Liver (tissue), 2 donors: ENCODE results near the gene SLC24A3.

ENCODE experiments used
- CTCF ChIP-seq: fragments of 150-350 bp; IDR thresholded peaks from 2 replicates; pipeline ENCODE4 v1.5.1; 2017; ENCODE audit warnings: improper control_type of control experiment, low read depth, low read length; ENCODE audit not compliant: missing input control
- MAX ChIP-seq: IDR thresholded peaks from 2 replicates; pipeline ENCODE4 v1.6.1; 2016; ENCODE audit warnings: antibody characterized with exemption
- donor health status: healthy.

- TF ChIP-seq CTCF (no peak), MAX (no peak)
Measured at GRCh38 chr20:19382386-19383340, 170.2 kb downstream of the SLC24A3 start.
